Measurements from ENCODE around the gene MED12L. TPM values are rescaled to one million over a fixed set of nuclear protein-coding genes. Genes with fewer than 3 reads are reported as not detected.

The MED12L gene
- total RNA-seq, 1 donor from 2014 or later: 0.97 TPM

GRCh38 chr3:151462278-151462780, 376.9 kb downstream of the MED12L start:
- Mint-ChIP-seq H3K27ac (ENCODE audit: unreplicated experiment) (no peak overlapping the region), H3K36me3 (ENCODE audit: low read depth) (no peaks in the 10 kb centered on the region), H3K4me1 (ENCODE audit: low read depth) (peaks cover 9% of the 10 kb centered on the region), H3K27me3 (ENCODE audit: low read depth) (peaks cover 32% of the 10 kb centered on the region), H3K9me3 (ENCODE audit: low read depth) (no peaks in the 10 kb centered on the region), H3K4me3 (ENCODE audit: unreplicated experiment) (no peak overlapping the region)
- no peak for DNase-seq (ENCODE audit: low spot score)
- no peak for TF ChIP-seq CTCF (IDR thresholded peaks at IDR 0.05)

GRCh38 chr3:151462991-151463390, 377.5 kb downstream of the MED12L start:
- no peak overlapping the region for H3K4me3 Mint-ChIP-seq (ENCODE audit: unreplicated experiment)

GRCh38 chr3:151467069-151467468, 381.6 kb downstream of the MED12L start:
- Mint-ChIP-seq H3K9me3 (ENCODE audit: low read depth) (no peaks in the 10 kb centered on the region), H3K27ac (ENCODE audit: unreplicated experiment) (no peak overlapping the region), H3K36me3 (ENCODE audit: low read depth) (no peaks in the 10 kb centered on the region), H3K4me3 (ENCODE audit: unreplicated experiment) (no peak overlapping the region), H3K4me1 (ENCODE audit: low read depth) (no peaks in the 10 kb centered on the region), H3K27me3 (ENCODE audit: low read depth) (peaks cover 15% of the 10 kb centered on the region)
- TF ChIP-seq CTCF (IDR thresholded peaks at IDR 0.05): no peak
- DNase-seq (ENCODE audit: low spot score): no peak

More at GRCh38 chr3:151462991-151463390, 377.5 kb downstream of the MED12L start:
- DNase-seq (ENCODE audit: low spot score): no peak
- TF ChIP-seq CTCF (IDR thresholded peaks at IDR 0.05): no peak
- peaks cover 9% of the 10 kb centered on the region for H3K4me1 Mint-ChIP-seq (ENCODE audit: low read depth)
- no peaks in the 10 kb centered on the region for H3K36me3 Mint-ChIP-seq (ENCODE audit: low read depth)
- peaks cover 32% of the 10 kb centered on the region for H3K27me3 Mint-ChIP-seq (ENCODE audit: low read depth)
- H3K27ac Mint-ChIP-seq (ENCODE audit: unreplicated experiment): no peak overlapping the region
- H3K9me3 Mint-ChIP-seq (ENCODE audit: low read depth): no peaks in the 10 kb centered on the region

- Mint-ChIP-seq H3K36me3 (ENCODE audit: low read depth) (no peaks in the 10 kb centered on the region), H3K4me1 (ENCODE audit: low read depth) (no peaks in the 10 kb centered on the region), H3K27me3 (ENCODE audit: low read depth) (peaks cover 12% of the 10 kb centered on the region), H3K4me3 (ENCODE audit: unreplicated experiment) (no peak overlapping the region), H3K9me3 (ENCODE audit: low read depth) (no peaks in the 10 kb centered on the region), H3K27ac (ENCODE audit: unreplicated experiment) (no peak overlapping the region)
- no peak for DNase-seq (ENCODE audit: low spot score)
- TF ChIP-seq CTCF (IDR thresholded peaks at IDR 0.05): peak; percentile 96
Measured at GRCh38 chr3:151468284-151468917, 382.9 kb downstream of the MED12L start.

- DNase-seq (ENCODE audit: low spot score): no peak
- no peaks in the 10 kb centered on the region for H3K36me3 Mint-ChIP-seq (ENCODE audit: low read depth)
- peaks cover 3% of the 10 kb centered on the region for H3K4me1 Mint-ChIP-seq (ENCODE audit: low read depth)
- no peak for TF ChIP-seq CTCF (IDR thresholded peaks at IDR 0.05)
- no peaks in the 10 kb centered on the region for H3K9me3 Mint-ChIP-seq (ENCODE audit: low read depth)
- H3K4me3 Mint-ChIP-seq (ENCODE audit: unreplicated experiment): no peak overlapping the region
- no peaks in the 10 kb centered on the region for H3K27me3 Mint-ChIP-seq (ENCODE audit: low read depth)
- H3K27ac Mint-ChIP-seq (ENCODE audit: unreplicated experiment): no peak overlapping the region
Measured at GRCh38 chr3:151476344-151477018, 391.0 kb downstream of the MED12L start.

Measured in chondrocyte (in vitro differentiated cells).